ENCODE data around the gene DLG2.

- TF ChIP-seq CTCF (conservative IDR thresholded peaks at IDR 0.05; ENCODE audit: low read length) (no peak), EZH2phosphoT487 (IDR thresholded peaks at IDR 0.05; ENCODE audit: borderline replicate concordance, low read depth, low read length) (no peak)
Observed at GRCh38 chr11:84628871-84629620, 998.1 kb downstream of the DLG2 start.
